H1 (cell line): ENCODE measurements around the gene AIG1. TPM values are rescaled to one million over a fixed set of nuclear protein-coding genes. Genes with fewer than 3 reads are reported as not detected.

Experiments
- HDAC6 ChIP-seq: IDR thresholded peaks from one replicate; pipeline ENCODE4 v1.7.1; 2012; ENCODE audit warnings: low read depth, mild to moderate bottlenecking, inconsistent platforms, low read length, moderate library complexity
- SP1 ChIP-seq: IDR thresholded peaks from 2 replicates; pipeline ENCODE4 v1.6.1; 2011; ENCODE audit warnings: low read depth, low read length
- polyA plus RNA-seq, 7 experiments: library from polyadenylated mRNA; depleted of rRNA in 3 of 7; stranded (reverse) in 5 of 7; unstranded in 2 of 7; fragments of >200 nt in 5 of 7; fragments of 200-250 nt in 2 of 7; gene quantifications; 1 replicate in 5 of 7; 2 replicates in 1 of 7; 4 replicates in 1 of 7; pipeline versions ENCODE4 v1.2.1 to v1.2.3, GENCODE V29; 2011 to 2013; ENCODE audit warnings: missing spikeins in 2 of 7, mixed read lengths in 2 of 7
- total RNA-seq: library from RNA; stranded (reverse); fragmentation: NEBNext Ultra II Directional; extraction: Animal tissue kit (Norgen Biotek cat#: 25700); gene quantifications from 2 replicates; pipeline ENCODE4 v1.2.1, GENCODE V29; 2021
- TF ChIP-seq, protein P1 (sequence below): IDR thresholded peaks from 2 replicates; pipeline ENCODE4 v1.6.1; 2011; ENCODE audit warnings: low read depth, mild to moderate bottlenecking, low read length; ENCODE audit not compliant: insufficient read depth

AIG1 gene
- total and polyA plus RNA-seq, 2 of the 8 experiments (the other 6 are each of a cell fraction or from before 2014, with no cell fraction given) = 56.6 to 58.4 TPM

DNA sequence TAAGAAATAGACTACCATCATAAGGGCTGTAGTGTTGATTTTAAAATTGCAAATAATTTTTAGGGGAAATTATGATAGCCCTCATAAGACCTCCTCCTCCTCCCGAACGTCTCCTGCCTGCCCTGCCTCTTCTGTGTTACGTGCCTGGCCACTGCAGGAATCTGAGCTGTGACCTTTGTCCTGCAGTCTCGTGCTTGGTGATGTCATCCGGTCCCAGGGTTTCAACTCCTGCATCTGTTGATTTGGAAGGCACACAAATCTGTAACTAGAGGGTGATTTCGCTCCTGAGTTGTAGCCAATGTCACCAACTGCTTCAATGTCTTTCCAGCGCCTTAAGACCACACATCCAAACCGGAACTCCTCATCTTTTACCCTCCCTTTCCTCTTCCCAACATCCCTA is 163.2 kb downstream of the AIG1 start (continued):
- no peak for TF ChIP-seq SP1
- no peak for TF ChIP-seq HDAC6
- TF ChIP-seq, protein P1, sequence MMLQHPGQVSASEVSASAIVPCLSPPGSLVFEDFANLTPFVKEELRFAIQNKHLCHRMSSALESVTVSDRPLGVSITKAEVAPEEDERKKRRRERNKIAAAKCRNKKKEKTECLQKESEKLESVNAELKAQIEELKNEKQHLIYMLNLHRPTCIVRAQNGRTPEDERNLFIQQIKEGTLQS = no peak
